Stimulated activated CD4-positive, alpha-beta T cell treated with anti-CD3 and anti-CD28 coated beads, Interleukin-4, amount 100 ng/mL, for 1 hour (primary cell): ENCODE results near the gene UGT1A9.
"Not testable (repeated sequence)": the region's sequence is repeated elsewhere in the genome, so short reads cannot be mapped to it uniquely, and the experiment has no call there.

ENCODE experiments used
- DNase-seq: peaks from one replicate; pipeline ENCODE4 v3.0.0-alpha.2; 2020

UGT1A9 gene

GRCh38 chr2:233713262-233713615 lies 41.5 kb downstream of the UGT1A9 start:
- no peak for DNase-seq

DNA sequence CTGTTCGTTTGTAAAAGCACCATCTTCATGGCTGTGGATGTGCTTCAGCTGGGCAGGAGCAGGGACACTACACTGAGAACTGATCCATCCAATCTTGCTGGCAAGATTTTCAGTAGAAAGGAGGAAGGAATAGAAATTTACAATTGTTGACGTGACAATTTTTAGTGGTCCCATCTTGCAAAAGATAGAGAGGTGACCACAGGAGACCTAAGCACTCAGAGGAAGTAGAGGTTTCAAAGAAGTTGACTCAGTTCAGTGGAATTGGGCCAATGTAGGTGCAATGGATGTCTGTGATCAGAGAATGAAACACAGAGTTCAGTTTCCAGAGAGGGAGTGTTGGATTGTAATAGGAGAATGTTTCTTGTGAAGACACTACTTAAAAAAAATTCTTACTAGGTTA lies 42.4 kb downstream of the UGT1A9 start:
- DNase-seq = no peak

- DNase-seq = no peak
Observed at GRCh38 chr2:233718552-233718951, 46.9 kb downstream of the UGT1A9 start, which contains the start of gene UGT1A4. TSS of gene UGT1A4 (plus strand) at chr2:233718736. CDS start at chr2:233718821, 85 bp downstream.

- no peak for DNase-seq
Observed at GRCh38 chr2:233728723-233729301, 57.1 kb downstream of the UGT1A9 start, which contains the start of gene UGT1A3. TSS of gene UGT1A3 (plus strand) at chr2:233729042. CDS start at chr2:233729127, 85 bp downstream.

GRCh38 chr2:233736868-233737653 lies 65.4 kb downstream of the UGT1A9 start:
- not testable (repeated sequence) for DNase-seq

- no peak for DNase-seq
Observed at GRCh38 chr2:233740870-233741269, 69.2 kb downstream of the UGT1A9 start.

DNA sequence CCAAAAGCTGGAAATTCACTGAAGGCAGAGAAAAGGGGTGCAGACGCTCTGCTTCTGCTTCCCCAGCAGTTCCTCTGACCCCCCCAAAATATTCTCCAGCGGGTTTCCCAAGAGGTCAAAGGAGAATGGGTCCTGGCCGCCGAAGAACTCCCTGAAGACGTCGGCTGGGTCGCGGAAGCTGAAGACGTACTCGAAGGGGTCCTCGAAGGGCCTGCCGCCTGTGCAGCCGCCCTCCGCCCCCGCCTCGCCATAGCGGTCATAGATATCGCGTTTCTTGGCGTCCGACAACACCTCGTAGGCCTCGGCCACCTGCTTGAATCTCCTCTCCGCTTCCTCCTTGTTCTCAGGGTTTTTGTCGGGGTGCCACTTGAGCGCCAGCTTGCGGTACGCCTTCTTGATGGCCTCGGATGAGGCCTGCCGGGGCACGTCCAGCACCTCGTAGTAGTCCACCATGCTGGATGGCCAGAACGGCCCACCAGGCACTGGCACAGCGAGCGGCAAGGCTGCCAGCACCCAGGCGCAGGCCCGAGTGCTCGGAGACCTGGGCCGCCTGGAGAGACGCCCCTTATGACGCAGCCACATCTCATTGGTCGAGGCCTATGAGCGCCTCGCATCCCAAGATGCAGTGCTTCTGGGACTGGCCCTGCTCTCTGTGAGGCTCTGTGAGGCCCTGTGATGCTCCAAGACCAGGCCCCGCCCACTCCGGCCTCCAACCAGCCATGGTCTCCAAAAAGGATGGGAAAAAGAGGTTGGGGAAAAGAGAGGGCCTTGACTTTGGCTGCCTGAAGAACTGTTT lies 72.0 kb downstream of the UGT1A9 start:
- DNase-seq = no peak

DNA sequence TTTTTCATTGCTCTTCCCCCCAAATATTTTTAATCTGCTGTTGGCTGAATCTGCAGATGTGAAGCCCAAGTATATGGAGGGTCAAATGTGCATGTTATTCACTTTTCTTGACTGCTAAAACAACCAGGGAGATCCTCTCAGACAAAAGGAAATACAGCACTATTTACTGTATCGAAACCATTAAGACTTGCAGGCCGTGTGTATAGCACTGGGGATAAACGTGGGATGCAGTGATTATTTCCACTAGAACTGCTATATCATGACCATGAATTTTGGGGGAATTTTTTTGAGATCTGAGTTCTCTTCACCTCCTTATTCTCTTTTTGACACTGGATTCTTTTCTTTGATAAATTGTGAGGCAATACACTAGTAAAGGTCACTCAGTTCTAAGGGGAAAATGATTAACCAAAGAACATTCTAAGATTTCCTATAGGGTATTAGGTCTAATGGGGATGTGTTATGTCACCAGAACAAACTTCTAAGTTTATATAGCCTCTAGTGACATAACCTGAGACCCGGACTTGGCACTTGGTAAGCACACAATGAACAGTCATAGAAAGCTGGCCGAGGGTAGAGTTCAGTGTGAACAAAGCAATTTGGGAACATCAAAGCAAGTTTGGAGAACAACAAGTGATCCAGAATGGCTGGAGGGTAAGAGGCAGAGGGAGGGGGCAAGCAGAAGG lies 73.5 kb downstream of the UGT1A9 start:
- no peak for DNase-seq

DNA sequence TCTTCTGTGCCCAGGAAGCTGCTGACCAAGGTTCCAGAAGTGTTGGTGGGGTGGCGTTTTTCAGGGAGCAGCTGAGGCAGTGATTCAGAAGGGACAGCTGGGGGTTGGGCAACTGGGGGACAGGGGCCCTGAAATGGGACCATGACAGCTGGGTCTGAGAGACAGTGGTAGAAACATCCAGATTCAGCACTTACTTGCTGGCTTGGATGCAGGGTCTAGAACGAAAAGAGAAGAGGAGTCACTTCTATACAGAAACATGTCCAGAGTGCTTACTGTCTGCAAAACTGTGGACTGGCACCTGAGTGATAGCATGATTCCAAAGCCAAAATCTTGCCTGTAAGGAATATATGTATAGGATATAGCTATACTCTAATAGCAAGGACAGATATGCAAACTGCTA lies 74.1 kb downstream of the UGT1A9 start:
- DNase-seq = not testable (repeated sequence)

GRCh38 chr2:233746475-233747282 lies 75.0 kb downstream of the UGT1A9 start:
- DNase-seq = no peak

DNA sequence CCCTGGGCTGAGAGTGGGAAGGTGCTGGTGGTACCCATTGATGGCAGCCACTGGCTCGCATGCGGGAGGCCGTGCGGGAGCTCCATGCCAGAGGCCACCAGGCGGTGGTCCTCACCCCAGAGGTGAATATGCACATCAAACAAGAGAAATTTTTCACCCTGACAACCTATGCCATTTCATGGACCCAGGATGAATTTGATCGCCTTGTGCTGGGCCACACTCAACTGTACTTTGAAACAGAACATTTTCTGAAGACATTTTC lies 75.5 kb downstream of the UGT1A9 start:
- no peak for DNase-seq

- not testable (repeated sequence) for DNase-seq
Observed at GRCh38 chr2:233750689-233751088, 79.0 kb downstream of the UGT1A9 start.

DNA sequence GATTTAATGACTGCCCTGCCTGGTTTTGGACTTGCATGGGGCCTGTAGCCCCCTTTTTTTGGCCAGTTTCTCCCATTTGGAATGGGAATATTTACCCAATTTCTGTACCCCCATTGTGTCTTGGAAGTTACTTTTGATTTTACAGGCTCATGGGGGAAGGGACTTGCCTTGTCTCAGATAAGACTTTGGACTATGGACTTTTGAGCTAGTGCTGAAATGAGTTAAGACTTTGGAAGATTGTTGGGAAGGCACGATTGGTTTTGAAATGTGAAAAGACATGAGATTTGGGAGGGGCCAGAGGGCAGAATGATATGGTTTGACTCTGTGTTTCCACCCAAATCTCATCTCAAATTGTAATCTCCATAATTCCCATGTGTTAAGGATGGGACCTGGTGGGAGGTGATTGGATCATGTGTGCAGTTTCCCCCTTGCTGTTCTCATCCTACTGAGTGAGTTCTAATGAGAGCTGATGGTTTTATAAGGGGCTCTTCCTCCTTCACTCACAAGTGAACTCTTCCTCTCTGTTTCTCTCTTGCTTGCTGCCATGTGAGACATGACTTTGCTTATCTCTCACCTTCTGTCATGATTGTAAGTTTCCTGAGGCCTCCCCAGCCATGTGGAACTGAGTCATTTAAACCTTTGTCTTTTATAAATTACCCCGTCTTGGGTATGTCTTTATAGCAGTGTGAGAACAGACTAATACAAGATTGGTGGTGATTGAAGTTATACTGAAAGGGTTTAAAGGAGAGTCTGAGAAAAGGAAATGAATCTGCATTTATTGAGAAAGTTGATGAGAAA lies 79.7 kb downstream of the UGT1A9 start:
- DNase-seq = not testable (repeated sequence)

- DNase-seq = no peak
Observed at GRCh38 chr2:233754872-233755611, 83.3 kb downstream of the UGT1A9 start.

GRCh38 chr2:233756429-233757081 lies 84.9 kb downstream of the UGT1A9 start:
- no peak for DNase-seq

DNA sequence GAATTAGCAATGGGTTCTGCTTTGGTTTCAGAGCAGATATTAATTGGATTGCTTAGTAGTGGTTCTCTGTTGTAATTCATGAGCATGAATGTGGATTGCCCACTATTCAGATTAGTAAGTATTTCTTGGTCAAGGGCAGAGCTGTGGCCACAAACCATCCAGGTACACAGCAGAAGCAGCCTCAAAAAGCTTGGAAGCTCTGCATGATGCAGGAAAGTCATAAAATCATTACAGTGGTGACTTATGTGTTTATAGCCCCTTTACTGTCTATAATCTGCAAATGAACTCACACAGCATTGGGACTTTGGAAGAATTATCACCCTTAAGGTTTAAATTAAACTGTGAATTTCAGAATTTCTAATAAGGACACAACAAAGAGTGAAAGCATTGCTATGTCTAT lies 86.4 kb downstream of the UGT1A9 start:
- no peak for DNase-seq

- no peak for DNase-seq
Observed at GRCh38 chr2:233758849-233759248, 87.2 kb downstream of the UGT1A9 start.

DNA sequence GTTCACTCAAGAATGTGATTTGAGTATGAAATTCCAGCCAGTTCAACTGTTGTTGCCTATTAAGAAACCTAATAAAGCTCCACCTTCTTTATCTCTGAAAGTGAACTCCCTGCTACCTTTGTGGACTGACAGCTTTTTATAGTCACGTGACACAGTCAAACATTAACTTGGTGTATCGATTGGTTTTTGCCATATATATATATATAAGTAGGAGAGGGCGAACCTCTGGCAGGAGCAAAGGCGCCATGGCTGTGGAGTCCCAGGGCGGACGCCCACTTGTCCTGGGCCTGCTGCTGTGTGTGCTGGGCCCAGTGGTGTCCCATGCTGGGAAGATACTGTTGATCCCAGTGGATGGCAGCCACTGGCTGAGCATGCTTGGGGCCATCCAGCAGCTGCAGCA lies 88.3 kb downstream of the UGT1A9 start, which contains the start of gene UGT1A1:
TSS of gene UGT1A1 (plus strand) at position 228 of the 400 bp plus-strand sequence. CDS start at position 246, 18 bp downstream.
- DNase-seq = no peak

- no peak for DNase-seq
Observed at GRCh38 chr2:233761040-233761769, 89.5 kb downstream of the UGT1A9 start.
